Smooth muscle cell (in vitro differentiated cells): ENCODE data around the gene MAVS. TPM values are rescaled to one million over a fixed set of nuclear protein-coding genes. Genes with fewer than 3 reads are reported as not detected.

Experiments used
- microRNA counts: library from miRNA; unstranded; fragments of <30 nt; microRNA quantifications from one replicate; lab custom pipeline; 2016
- microRNA-seq: library from miRNA; unstranded; fragments of <30 nt; microRNA quantifications from one replicate; pipeline ENCODE4, GENCODE V29; 2016; ENCODE audit warnings: borderline number of aligned reads
- polyA plus RNA-seq: library from polyadenylated mRNA; unstranded; fragments of >200 nt; fragmentation: Nextera tagmentation; extraction: Ambion mirVana; gene quantifications from 2 replicates; pipeline ENCODE4 v1.2.1, GENCODE V29; 2016
- small RNA-seq: library from RNA; depleted of rRNA; stranded (forward); fragments of <200 nt; gene quantifications from one replicate; pipeline ENCODE3, GENCODE V24; 2014
- total RNA-seq: library from RNA; depleted of rRNA; stranded (reverse); fragments of >200 nt; gene quantifications from 2 replicates; pipeline ENCODE4 v1.2.3, GENCODE V29; 2014

The MAVS gene
- total and polyA plus RNA-seq, 2 experiments from 2014 or later = 7.8 to 12.5 TPM

MicroRNAs encoded within 50 kb of the gene (microRNA counts, 767-probe panel; counts per million panel counts)
- 183 counts per million for microRNA hsa-miR-103a-3p (lab: Ali Mortazavi, UCI)

Small RNA genes within 50 kb of the gene (microRNA-seq; reads per million reads assigned to microRNA genes)
- gene MIR103A2 (not detected), gene MIR103B2 (not detected)

Small RNA genes within 50 kb of the gene (small RNA-seq; reads per million reads assigned to genes)
- 2.3 reads per million, percentile 47 among the genes with 10 or more reads in this experiment for gene MIR103A2

Other genes starting within 250 kb of the MAVS start
- not detected in 2 replicates for gene GFRA4, start 183.4 kb upstream of the MAVS start, total RNA-seq
- not detected in 2 replicates for gene GFRA4, start 183.4 kb upstream of the MAVS start, polyA plus RNA-seq
- gene ADAM33, start 164.8 kb upstream of the MAVS start, total RNA-seq = 5.1 and 8.0 TPM in 2 replicates
- 5.8 and 7.4 TPM in 2 replicates for gene ADAM33, start 164.8 kb upstream of the MAVS start, polyA plus RNA-seq
- not detected in 2 replicates for gene SIGLEC1, start 134.2 kb upstream of the MAVS start, total RNA-seq
- not detected in 2 replicates for gene SIGLEC1, start 134.2 kb upstream of the MAVS start, polyA plus RNA-seq
- gene HSPA12B, start 114.1 kb upstream of the MAVS start, total RNA-seq = 0.04 and 0.40 TPM in 2 replicates
- 0.72 and 1.0 TPM in 2 replicates for gene HSPA12B, start 114.1 kb upstream of the MAVS start, polyA plus RNA-seq
- 7.6 and 11.8 TPM in 2 replicates for gene ADISSP, start 79.1 kb upstream of the MAVS start, total RNA-seq
- gene ADISSP, start 79.1 kb upstream of the MAVS start, polyA plus RNA-seq = 33.4 and 46.7 TPM in 2 replicates
- 0.36 and 0.72 TPM in 2 replicates for gene SPEF1, start 65.4 kb upstream of the MAVS start, total RNA-seq
- gene SPEF1, start 65.4 kb upstream of the MAVS start, polyA plus RNA-seq = 0.32 and 0.47 TPM in 2 replicates
- 23.6 TPM in 2 replicates for gene CENPB, start 60.1 kb upstream of the MAVS start, total RNA-seq
- 10.4 and 13.4 TPM in 2 replicates for gene CENPB, start 60.1 kb upstream of the MAVS start, polyA plus RNA-seq
- 9.5 and 14.7 TPM in 2 replicates for gene CDC25B, start 50.5 kb upstream of the MAVS start, total RNA-seq
- 11.1 and 14.8 TPM in 2 replicates for gene CDC25B, start 50.5 kb upstream of the MAVS start, polyA plus RNA-seq
- gene AP5S1, start 26.3 kb upstream of the MAVS start, total RNA-seq = 3.1 and 9.9 TPM in 2 replicates
- gene AP5S1, start 26.3 kb upstream of the MAVS start, polyA plus RNA-seq = 10.9 and 14.7 TPM in 2 replicates
- 40.8 and 43.1 TPM in 2 replicates for gene PANK2, start 42.6 kb downstream of the MAVS start, total RNA-seq
- 24.7 and 42.5 TPM in 2 replicates for gene PANK2, start 42.6 kb downstream of the MAVS start, polyA plus RNA-seq
- 29.8 and 30.4 TPM in 2 replicates for gene RNF24, start 168.7 kb downstream of the MAVS start, total RNA-seq
- 40.6 and 46.6 TPM in 2 replicates for gene RNF24, start 168.7 kb downstream of the MAVS start, polyA plus RNA-seq